HG03095 (cell line): ENCODE results near the gene SLC1A2.

Experiments
- ATAC-seq: cut with Tn5 transposase; IDR thresholded peaks from one replicate; pipeline ENCODE4 v1.9.1; 2021; ENCODE audit warnings: moderate library complexity; ENCODE audit not compliant: unreplicated experiment

SLC1A2 gene

DNA sequence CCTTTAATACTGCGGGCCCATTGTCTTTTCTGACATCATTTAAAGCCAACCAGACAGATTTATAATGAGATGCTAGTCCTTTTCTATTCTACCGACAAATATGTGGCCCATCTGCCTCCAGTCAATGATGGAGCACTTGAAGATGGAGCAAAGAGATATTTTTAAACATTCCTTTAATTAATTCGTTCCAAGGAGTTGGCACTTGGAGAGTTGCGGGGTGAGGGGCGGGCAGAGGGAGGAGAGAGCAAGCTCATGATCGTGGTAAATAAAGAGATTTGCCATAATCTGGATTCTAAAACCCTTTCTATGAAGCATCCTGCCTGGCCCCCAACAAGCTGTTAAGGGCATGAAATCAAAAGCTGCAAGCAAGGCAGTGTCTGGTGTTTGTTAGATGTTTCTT is 5.0 kb downstream of the SLC1A2 start:
- no peak for ATAC-seq

- ATAC-seq, result no peak
These were observed 5.8 kb downstream of the SLC1A2 start for GRCh38 chr11:35413598-35413997.

- no peak for ATAC-seq
These were observed 7.1 kb downstream of the SLC1A2 start for GRCh38 chr11:35412285-35412684.

- no peak for ATAC-seq
These were observed 12.3 kb downstream of the SLC1A2 start for GRCh38 chr11:35407041-35407440.

DNA sequence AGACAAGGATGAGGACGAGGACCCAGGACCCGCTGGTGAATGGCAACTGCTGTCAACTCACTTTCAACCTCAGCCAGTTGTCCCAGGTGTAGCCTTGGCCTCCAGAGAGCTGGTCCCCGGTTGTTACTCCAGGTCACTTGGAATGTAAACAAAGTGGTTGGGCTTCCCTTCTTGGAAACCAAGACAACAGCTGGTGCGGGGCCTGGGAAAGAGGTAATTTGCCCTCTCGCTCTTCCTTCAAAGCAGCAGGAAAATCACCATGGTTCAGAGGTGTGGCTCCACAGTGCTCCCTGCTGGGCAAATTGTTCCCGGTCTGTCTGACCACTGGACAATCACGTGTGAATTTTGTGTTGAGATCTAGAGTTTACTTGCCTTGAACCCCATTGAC is 15.0 kb downstream of the SLC1A2 start:
- ATAC-seq, result no peak

- ATAC-seq, result no peak
These were observed 15.5 kb downstream of the SLC1A2 start for GRCh38 chr11:35403765-35404387.

DNA sequence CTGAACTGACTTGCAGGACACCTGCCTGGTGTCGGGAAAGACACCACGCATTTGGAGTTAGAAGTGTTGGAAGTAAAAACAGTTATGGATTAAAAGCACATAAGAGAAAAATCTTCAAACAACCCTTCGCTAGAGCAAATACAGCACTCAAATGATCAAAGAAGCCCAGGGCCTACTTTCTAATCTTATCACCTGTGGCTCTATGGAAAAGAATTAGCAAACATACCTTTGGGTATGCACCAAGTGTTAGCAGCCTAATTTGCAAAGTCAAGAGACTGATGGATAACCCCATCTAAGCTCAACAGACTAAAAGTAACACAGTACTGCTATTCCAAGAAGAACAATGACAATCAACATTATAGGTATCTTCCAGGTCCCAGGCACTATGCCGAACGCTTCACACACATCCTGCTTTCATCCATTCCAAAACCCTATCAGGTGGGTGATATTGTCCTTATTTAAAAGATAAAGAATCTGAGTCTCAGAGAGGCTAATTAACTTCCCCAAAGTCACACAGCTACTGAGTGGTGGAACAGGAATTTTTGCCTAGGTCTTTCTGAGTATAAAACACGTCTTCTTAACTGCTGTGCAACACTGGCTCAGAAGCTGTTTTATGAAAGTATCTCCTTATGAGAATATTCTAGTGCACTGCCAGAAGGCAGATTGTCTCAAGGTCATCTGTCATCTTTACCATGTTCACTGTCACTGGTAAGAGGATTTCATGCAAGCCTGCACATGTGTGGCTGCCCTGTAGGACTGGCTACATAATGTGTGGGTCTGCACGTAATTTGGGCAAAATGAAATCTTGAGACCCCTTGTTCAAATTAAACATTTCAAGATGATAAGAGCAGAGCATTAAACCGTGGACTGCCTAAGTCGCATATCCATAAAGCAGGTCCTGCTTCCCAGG is 16.4 kb downstream of the SLC1A2 start:
- ATAC-seq, result no peak

DNA sequence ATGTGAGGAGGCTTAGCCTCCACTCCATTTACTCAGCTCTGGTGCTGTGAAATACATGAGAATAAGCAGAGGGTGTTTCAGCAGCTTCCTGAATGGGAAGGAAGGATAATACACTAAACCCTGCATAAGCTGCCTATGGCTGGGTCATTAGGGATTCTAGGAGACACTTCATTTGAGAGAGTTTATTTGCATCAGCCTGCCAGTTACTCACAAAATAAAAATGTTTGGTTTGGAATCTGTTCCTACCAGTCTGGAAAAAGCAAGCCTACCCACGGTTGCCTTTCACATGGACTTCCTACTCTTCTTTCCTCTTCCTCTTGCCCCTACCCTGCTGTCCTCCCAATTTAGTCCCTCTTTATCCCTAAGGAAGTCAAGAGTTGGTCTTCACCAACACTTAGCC is 20.5 kb downstream of the SLC1A2 start:
- no peak for ATAC-seq

DNA sequence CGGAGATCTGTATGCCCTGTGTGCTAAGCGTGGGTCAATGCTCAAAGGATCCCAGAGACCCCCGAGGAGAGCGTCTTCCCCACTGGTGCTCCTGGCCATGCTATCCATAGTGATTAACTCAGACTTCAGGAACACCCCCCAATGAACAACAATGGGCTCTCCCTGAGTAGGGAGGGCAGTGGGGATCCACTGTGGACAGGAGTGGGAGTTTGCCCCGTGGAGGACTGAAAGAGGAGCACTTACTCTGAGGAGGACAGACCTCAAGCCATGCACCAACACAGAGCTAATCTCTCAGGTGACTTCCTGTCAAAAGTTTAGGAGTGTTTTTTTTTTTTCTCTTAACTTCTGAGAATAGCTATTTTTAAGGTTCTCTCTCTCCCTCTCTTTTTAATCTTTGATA is 24.4 kb downstream of the SLC1A2 start:
- ATAC-seq, result no peak

DNA sequence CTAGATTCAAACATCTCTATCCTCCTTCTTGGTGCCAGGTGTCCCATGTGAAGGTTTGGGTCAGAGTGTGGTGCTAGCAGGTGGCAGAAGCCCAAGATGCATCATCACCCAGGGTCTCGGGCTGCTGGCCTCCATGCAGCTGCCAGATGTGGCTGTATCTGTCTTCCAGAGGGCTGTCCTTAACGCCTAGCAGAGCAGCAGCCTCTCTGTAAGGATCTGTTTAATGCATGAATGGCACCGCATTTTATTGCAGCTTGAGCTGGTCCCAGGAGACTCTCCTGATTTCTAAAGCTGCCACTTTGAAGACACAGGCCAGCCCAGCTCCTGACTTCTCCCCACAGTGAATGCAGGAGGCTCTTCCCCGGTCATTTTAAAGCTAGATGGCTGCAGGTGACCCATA is 26.3 kb downstream of the SLC1A2 start:
- no peak for ATAC-seq

GRCh38 chr11:35391922-35392688 is 27.3 kb downstream of the SLC1A2 start:
- ATAC-seq, result no peak

GRCh38 chr11:35390737-35391682 is 28.3 kb downstream of the SLC1A2 start:
- peak; percentile 90 for ATAC-seq

GRCh38 chr11:35389897-35390465 is 29.4 kb downstream of the SLC1A2 start:
- ATAC-seq, result no peak

DNA sequence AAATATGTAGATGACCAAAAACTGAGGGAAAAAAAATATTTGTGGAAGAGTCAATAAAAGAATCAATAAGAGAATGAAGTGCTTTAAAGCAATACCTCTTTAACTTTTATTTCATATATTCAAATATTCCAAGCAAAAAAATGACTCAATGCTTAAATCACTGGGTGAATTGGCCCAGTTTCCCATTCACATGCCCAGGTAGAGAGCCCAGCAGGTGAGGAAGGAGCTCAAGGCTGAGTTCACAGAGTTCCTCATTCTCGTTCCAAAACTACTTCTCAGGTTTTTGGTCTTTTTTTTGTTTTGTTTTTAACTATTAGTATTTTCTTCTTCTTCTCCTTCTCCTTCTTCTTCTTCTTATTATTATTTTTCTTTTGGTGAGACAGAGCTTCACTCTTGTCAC is 30.2 kb downstream of the SLC1A2 start:
- no peak for ATAC-seq

- no peak for ATAC-seq
These were observed 31.3 kb downstream of the SLC1A2 start for GRCh38 chr11:35388061-35388460.

- no peak for ATAC-seq
These were observed 32.0 kb downstream of the SLC1A2 start for GRCh38 chr11:35387111-35387982.

- no peak for ATAC-seq
These were observed 35.4 kb downstream of the SLC1A2 start for GRCh38 chr11:35383953-35384352.

- no peak for ATAC-seq
These were observed 37.5 kb downstream of the SLC1A2 start for GRCh38 chr11:35381709-35382322.

DNA sequence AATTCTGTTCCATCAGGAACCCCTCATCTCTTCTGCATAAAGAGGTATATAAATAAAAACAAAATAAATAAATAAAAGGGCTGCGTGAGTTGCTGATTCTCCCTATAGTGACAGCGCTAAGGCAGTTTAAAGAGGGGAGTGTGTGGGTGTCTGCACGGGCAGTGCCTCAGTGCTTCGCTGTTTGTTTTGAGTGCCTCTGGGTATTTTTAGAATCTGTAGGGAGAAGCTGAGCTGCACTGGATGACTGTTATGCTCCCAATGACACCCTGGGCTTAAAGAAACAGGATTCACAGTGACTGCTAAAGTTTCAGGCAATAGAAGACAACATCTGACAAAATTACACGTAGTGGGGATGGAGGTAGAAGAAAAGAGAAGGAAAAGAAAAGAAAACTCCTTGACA is 38.8 kb downstream of the SLC1A2 start:
- ATAC-seq, result no peak
